GM12878 (cell line): ENCODE measurements around the gene TMEM151A. TPM values are rescaled to one million over a fixed set of nuclear protein-coding genes. Genes with fewer than 3 reads are reported as not detected.

Experiments used
- ATAC-seq: fragments of 200-7000 bp; cut with Tn5 transposase; 3 replicates; pipeline ENCODE4 v1.9.1; 2020; ENCODE audit warnings: mild to moderate bottlenecking, moderate library complexity
- BruUV-seq: library from RNA; stranded (reverse); fragments of 400-500 nt; replicated peaks from 2 replicates; lab custom pipeline; 2021; lab: Mats Ljungman, UMichigan
- CTCF ChIA-PET: fragments of 300-600 bp; sonication (Branson Sonifier 250); formaldehyde crosslinking; extraction: SDS; loops from one replicate; lab custom pipeline; 2021; ENCODE audit warnings: inconsistent platforms; lab: Yijun Ruan, JAX
- POLR2A ChIA-PET: fragments of 350-600 bp; formaldehyde crosslinking; extraction: SDS; loops from one replicate; lab custom pipeline; 2021; ENCODE audit warnings: inconsistent platforms; lab: Charles Lee
- RAD21 ChIA-PET: fragments of 300-600 bp; sonication (Branson Sonifier 250); formaldehyde crosslinking; loops from one replicate; lab custom pipeline; 2023; ENCODE audit warnings: antibody characterized with exemption; ENCODE audit not compliant: unreplicated experiment; lab: Charles Lee
- SMC1A ChIA-PET: fragments of 300-600 bp; sonication (Branson Sonifier 250); formaldehyde crosslinking; loops from one replicate; lab custom pipeline; 2023; ENCODE audit not compliant: unreplicated experiment, uncharacterized antibody; lab: Charles Lee
- DNase-seq: peaks from one replicate; pipeline ENCODE4 v3.0.0-alpha.2; 2011; ENCODE audit warnings: low read depth, low spot score
- FAIRE-seq: peaks from 3 replicates; lab custom pipeline; 2011; peaks lifted over from hg19 to GRCh38; lab: Jason Lieb, UNC
- H2AFZ ChIP-seq: 2 replicates; pipeline ENCODE4 v1.6.0; 2011; ENCODE audit warnings: low read depth, low read length, control low read depth; ENCODE audit not compliant: control insufficient read depth
- H3K27ac ChIP-seq: 2 replicates; pipeline ENCODE4 v1.5.1; 2011; ENCODE audit warnings: control low read depth; ENCODE audit not compliant: control insufficient read depth, insufficient read depth
- H3K27me3 ChIP-seq, 2 experiments: replicated peaks in 1 of 2; 2 replicates each; pipeline versions ENCODE4 v1.6.0 to v1.6.1; 2011; ENCODE audit warnings: low read length in 1 of 2; ENCODE audit not compliant: control insufficient read depth in 2 of 2, insufficient read depth in 2 of 2
- H3K36me3 ChIP-seq, 2 experiments: 2 replicates each; pipeline ENCODE4 v1.5.1; 2011; ENCODE audit warnings: low read length in 1 of 2; ENCODE audit not compliant: control insufficient read depth in 2 of 2, insufficient read depth in 2 of 2
- H3K4me1 ChIP-seq: 2 replicates; pipeline ENCODE4 v1.6.1; 2011; ENCODE audit warnings: mild to moderate bottlenecking, low read length, moderate library complexity, mixed read lengths; ENCODE audit not compliant: control insufficient read depth, insufficient read depth
- H3K4me2 ChIP-seq: 2 replicates; pipeline ENCODE4 v1.6.0; 2011; ENCODE audit warnings: control low read depth; ENCODE audit not compliant: control insufficient read depth, insufficient read depth
- H3K4me3 ChIP-seq: fragments of 200-600 bp; sonication (generic); 2 replicates; pipeline ENCODE4 v1.5.1; 2016
- H3K79me2 ChIP-seq: 2 replicates; pipeline ENCODE4 v1.6.0; 2011; ENCODE audit warnings: low read length; ENCODE audit not compliant: control insufficient read depth, insufficient read depth
- H3K9ac ChIP-seq: 2 replicates; pipeline ENCODE4 v1.8.0; 2011; ENCODE audit warnings: low read length, control low read depth, mixed read lengths; ENCODE audit not compliant: control insufficient read depth, insufficient read depth
- H3K9me3 ChIP-seq: replicated peaks from 3 replicates; pipeline ENCODE4 v1.5.1; 2011; ENCODE audit warnings: mild to moderate bottlenecking, low read length; ENCODE audit not compliant: control insufficient read depth, insufficient read depth
- H4K20me1 ChIP-seq: 2 replicates; pipeline ENCODE4 v1.6.0; 2011; ENCODE audit not compliant: control insufficient read depth, insufficient read depth
- BACH1 ChIP-seq: fragments of 450-650 bp; IDR thresholded peaks from 2 replicates; pipeline ENCODE4 v1.6.1; 2017; ENCODE audit warnings: mild to moderate bottlenecking, borderline replicate concordance
- CHD2 ChIP-seq: IDR thresholded peaks from 2 replicates; pipeline ENCODE4 v1.6.1; 2011; ENCODE audit warnings: low read depth, low read length, improper control_type of control experiment, borderline replicate concordance
- E4F1 ChIP-seq: fragments of 450-650 bp; IDR thresholded peaks from 2 replicates; pipeline ENCODE4 v1.6.1; 2018; ENCODE audit warnings: borderline replicate concordance, mild to moderate bottlenecking; ENCODE audit not compliant: partially characterized antibody
- FOXM1 ChIP-seq: IDR thresholded peaks from 2 replicates; pipeline ENCODE4 v1.6.1; 2012; ENCODE audit warnings: low read depth, mild to moderate bottlenecking, inconsistent platforms, low read length, moderate library complexity
- GATAD2B ChIP-seq: fragments of 450-650 bp; conservative IDR thresholded peaks from 2 replicates; pipeline ENCODE4 v1.6.1; 2017; ENCODE audit warnings: low read depth, mild to moderate bottlenecking, moderate library complexity
- IKZF2 ChIP-seq, 2 experiments: fragments of 450-650 bp; IDR thresholded peaks; 2 replicates each; pipeline ENCODE4 v1.6.1; 2017; ENCODE audit warnings: mild to moderate bottlenecking in 2 of 2, moderate library complexity in 2 of 2
- MYC ChIP-seq: IDR thresholded peaks from 2 replicates; pipeline ENCODE4 v1.6.1; 2011; ENCODE audit warnings: mild to moderate bottlenecking, low read length, moderate library complexity, inconsistent platforms; ENCODE audit not compliant: insufficient read depth, insufficient replicate concordance, insufficient read length, severe bottlenecking
- NR2F1 ChIP-seq: fragments of 450-650 bp; conservative IDR thresholded peaks from 2 replicates; pipeline ENCODE4 v1.6.1; 2017; ENCODE audit warnings: mild to moderate bottlenecking
- POLR2AphosphoS5 ChIP-seq: IDR thresholded peaks from 2 replicates; pipeline ENCODE4 v1.6.1; 2011; ENCODE audit warnings: mild to moderate bottlenecking, low read length, inconsistent platforms
- SIX5 ChIP-seq: IDR thresholded peaks from 2 replicates; pipeline ENCODE4 v1.6.1; 2011; ENCODE audit warnings: mild to moderate bottlenecking, low read depth, low read length, moderate library complexity; ENCODE audit not compliant: severe bottlenecking
- SMC3 ChIP-seq: IDR thresholded peaks from 2 replicates; pipeline ENCODE4 v1.6.1; 2011; ENCODE audit warnings: low read length, improper control_type of control experiment, borderline replicate concordance
- SREBF2 ChIP-seq: IDR thresholded peaks from 2 replicates; pipeline ENCODE4 v1.6.1; 2012; ENCODE audit warnings: mild to moderate bottlenecking, low read length
- STAT1 ChIP-seq: fragments of 450-650 bp; conservative IDR thresholded peaks from 2 replicates; pipeline ENCODE4 v1.6.1; 2014; ENCODE audit warnings: antibody characterized with exemption, mild to moderate bottlenecking
- SUPT20H ChIP-seq: IDR thresholded peaks from 2 replicates; pipeline ENCODE4 v1.6.1; 2011; ENCODE audit warnings: low read depth, mild to moderate bottlenecking, low read length, moderate library complexity, borderline replicate concordance; ENCODE audit not compliant: control insufficient read depth
- TCF12 ChIP-seq: IDR thresholded peaks from 2 replicates; pipeline ENCODE4 v1.6.1; 2011; ENCODE audit warnings: low read depth, mild to moderate bottlenecking, low read length
- YBX1 ChIP-seq: fragments of 450-650 bp; IDR thresholded peaks from 2 replicates; pipeline ENCODE4 v1.6.1; 2016; ENCODE audit warnings: antibody characterized with exemption
- ZNF207 ChIP-seq: fragments of 450-650 bp; IDR thresholded peaks from 2 replicates; pipeline ENCODE4 v1.6.1; 2014; ENCODE audit warnings: antibody characterized with exemption, mild to moderate bottlenecking, borderline replicate concordance
- WGBS: methylation state at CpG from one replicate; pipeline ENCODE4 v1.1.6; 2016; ENCODE audit warnings: low lambda C conversion rate; ENCODE audit not compliant: insufficient replicate concordance, insufficient coverage; ENCODE audit errors: missing lambda C conversion rate; 5-methylcytosine and 5-hydroxymethylcytosine counted together
- in situ Hi-C: fragments of 300-500 bp; cut with MboI; formaldehyde crosslinking; loops from 9 replicates; pipeline ENCODE4 v1.14.3; 2018; ENCODE audit warnings: mixed read lengths
- intact Hi-C: fragments of 100-400 bp; cut with micrococcal nuclease; formaldehyde crosslinking; loops from one replicate; pipeline ENCODE4 v1.14.2; 2022; ENCODE audit not compliant: unreplicated experiment
- polyA plus RNA-seq, 11 experiments: library from polyadenylated mRNA; depleted of rRNA in 4 of 11; unstranded in 6 of 11; stranded (reverse) in 5 of 11; fragments of >200 nt; fragmentation: Nextera tagmentation in 4 of 11; fragmentation: Illumina TruSeq in 1 of 11; extraction: Ambion mirVana in 4 of 11; extraction: Trizol in 1 of 11; gene quantifications; 1 replicate in 1 of 11; 2 replicates in 10 of 11; pipeline versions ENCODE4 v1.2.1 to v1.2.3, GENCODE V29; 2011 to 2016; ENCODE audit warnings: inconsistent platforms in 2 of 11, missing spikeins in 2 of 11, low read depth in 1 of 11
- total RNA-seq, 4 experiments: library from RNA; depleted of rRNA in 3 of 4; stranded (reverse); fragments of >200 nt in 3 of 4; fragmentation: Illumina TruSeq in 1 of 4; extraction: Trizol in 1 of 4; gene quantifications; 2 replicates each; pipeline versions ENCODE4 v1.2.1 to v1.2.3, GENCODE V29; 2013 to 2021
- TF ChIP-seq, protein P1 (sequence below): IDR thresholded peaks from 2 replicates; pipeline ENCODE4 v1.6.1; 2012; ENCODE audit warnings: low read depth, low read length, improper control_type of control experiment

Gene TMEM151A
- total and polyA plus RNA-seq, 10 of the 15 experiments (the other 5 are each of a cell fraction or from before 2014, with no cell fraction given), result not detected

DNA sequence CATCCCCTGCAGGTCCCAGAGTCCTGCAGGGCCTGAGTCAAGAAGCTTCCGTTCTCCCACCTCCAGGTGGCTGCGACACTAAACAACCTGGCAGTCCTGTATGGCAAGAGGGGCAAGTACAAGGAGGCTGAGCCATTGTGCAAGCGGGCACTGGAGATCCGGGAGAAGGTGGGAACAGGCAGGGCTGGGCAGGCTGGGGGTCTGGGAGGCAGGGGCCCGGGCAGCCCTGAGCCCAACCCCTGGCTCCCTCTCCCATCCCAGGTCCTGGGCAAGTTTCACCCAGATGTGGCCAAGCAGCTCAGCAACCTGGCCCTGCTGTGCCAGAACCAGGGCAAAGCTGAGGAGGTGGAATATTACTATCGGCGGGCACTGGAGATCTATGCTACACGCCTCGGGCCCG, 27.9 kb upstream of the TMEM151A start:
- TF ChIP-seq FOXM1 (no peak), BACH1 (no peak), NR2F1 (no peak), SMC3 (no peak), SUPT20H (no peak), GATAD2B (no peak), POLR2AphosphoS5 (no peak), IKZF2 (IDR thresholded peaks at IDR 0.05) (no peak), ZNF207 (no peak), SREBF2 (no peak), TCF12 (no peak), YBX1 (no peak), MYC (no peak), SIX5 (no peak), E4F1 (no peak), CHD2 (no peak), STAT1 (no peak)
- TF ChIP-seq, protein P1, sequence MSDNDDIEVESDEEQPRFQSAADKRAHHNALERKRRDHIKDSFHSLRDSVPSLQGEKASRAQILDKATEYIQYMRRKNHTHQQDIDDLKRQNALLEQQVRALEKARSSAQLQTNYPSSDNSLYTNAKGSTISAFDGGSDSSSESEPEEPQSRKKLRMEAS, result no peak
- RAD21 ChIA-PET, result no interaction called here
- CTCF ChIA-PET, result no interaction called here
- no peak overlapping the region for H3K4me3 ChIP-seq
- H3K4me1 ChIP-seq, result peaks cover 10% of the 10 kb centered on the region
- no peak overlapping the region for H2AFZ ChIP-seq
- H3K79me2 ChIP-seq, result peaks cover 10% of the 10 kb centered on the region
- FAIRE-seq (no peak), ATAC-seq (no peak), DNase-seq (no peak)
- no peaks in the 10 kb centered on the region for H3K27me3 ChIP-seq
- no TSS peak for BruUV-seq
- no peaks in the 10 kb centered on the region for H3K9me3 ChIP-seq
- H3K4me2 ChIP-seq, result no peak overlapping the region
- H4K20me1 ChIP-seq, result no peaks in the 10 kb centered on the region
- intact Hi-C loops (no loop called here), in situ Hi-C loops (no loop called here)
- POLR2A ChIA-PET, result no interaction called here
- SMC1A ChIA-PET, result no interaction called here
- no peak overlapping the region for H3K27ac ChIP-seq
- peaks cover 11 to 33% of the 10 kb centered on the region in 2 experiments for H3K36me3 ChIP-seq
- WGBS, result 88% methylated on average over 10 of the region's 10 CpGs
- no peak overlapping the region for H3K9ac ChIP-seq
